Right atrium auricular region (tissue), 2 donors: ENCODE measurements around the gene VPS37B. TPM values are rescaled to one million over a fixed set of nuclear protein-coding genes. Genes with fewer than 3 reads are reported as not detected.

Source experiments
- DNase-seq: peaks from one replicate; pipeline ENCODE4 v3.0.0-alpha.2; 2019; ENCODE audit warnings: low spot score
- H3K27ac ChIP-seq, 2 donors: fragments of 200-600 bp; sonication (generic); 1 replicate in 1 of 2; 2 replicates in 1 of 2; pipeline ENCODE4 v1.5.1; 2016 to 2019
- H3K27me3 ChIP-seq, 2 donors: fragments of 200-600 bp; sonication (generic); one replicate each; pipeline versions ENCODE4 v1.5.1 to v1.6.0; 2017 to 2019
- H3K36me3 ChIP-seq: fragments of 200-600 bp; sonication (generic); one replicate; pipeline ENCODE4 v1.5.1; 2016
- H3K4me1 ChIP-seq, 2 donors: fragments of 200-600 bp; sonication (generic); one replicate each; pipeline versions ENCODE4 v1.5.1 to v1.6.0; 2017 to 2019
- H3K4me3 ChIP-seq, 2 donors: fragments of 200-600 bp; sonication (generic); 1 replicate in 1 of 2; 2 replicates in 1 of 2; pipeline ENCODE4 v1.5.1; 2017 to 2019; ENCODE audit warnings: mild to moderate bottlenecking in 1 of 2, moderate library complexity in 1 of 2
- H3K9me3 ChIP-seq, 2 donors: fragments of 200-600 bp; sonication (generic); one replicate each; pipeline ENCODE4 v1.5.1; 2019
- total RNA-seq, 2 donors: library from RNA; depleted of rRNA; stranded (reverse); fragments of >200 nt; gene quantifications; one replicate each; pipeline ENCODE4 v1.1.0, GENCODE V29; 2016
- TF ChIP-seq, protein P1 (sequence below), 2 donors: fragments of 200-600 bp; sonication (generic); IDR thresholded peaks; one replicate each; pipeline ENCODE4 v1.5.1; 2019; ENCODE audit warnings: antibody characterized with exemption in 2 of 2

Gene VPS37B
- total RNA-seq, 2 donors from 2014 or later = 28.5 to 41.1 TPM

DNA sequence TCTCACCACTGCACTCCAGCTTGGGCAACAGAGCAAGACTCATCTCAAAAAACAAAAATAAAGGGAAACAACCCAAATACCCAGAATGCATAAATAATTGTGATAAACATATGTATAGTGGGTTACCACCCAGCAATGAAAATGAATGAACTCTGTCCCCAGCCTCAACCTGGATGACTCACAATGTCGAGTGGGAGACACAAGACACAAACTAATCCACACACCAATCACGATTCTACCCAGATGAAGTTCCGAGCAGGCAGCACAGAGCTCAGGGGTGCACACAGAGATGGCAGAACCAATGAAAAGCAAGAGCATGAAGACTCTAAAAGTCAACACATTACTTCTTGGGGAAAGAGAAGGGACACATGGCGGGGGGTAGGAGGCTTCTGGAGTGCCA, 43.2 kb upstream of the VPS37B start:
- Histone ChIP-seq H3K4me1 (peaks cover 0 to 20% of the 10 kb centered on the region in 2 donors), H3K36me3 (no peaks in the 10 kb centered on the region), H3K27me3 (no peaks in the 10 kb centered on the region), H3K9me3 (no peaks in the 10 kb centered on the region), H3K4me3 (no peak overlapping the region), H3K27ac (no peak overlapping the region)
- DNase-seq = no peak
- TF ChIP-seq, protein P1, sequence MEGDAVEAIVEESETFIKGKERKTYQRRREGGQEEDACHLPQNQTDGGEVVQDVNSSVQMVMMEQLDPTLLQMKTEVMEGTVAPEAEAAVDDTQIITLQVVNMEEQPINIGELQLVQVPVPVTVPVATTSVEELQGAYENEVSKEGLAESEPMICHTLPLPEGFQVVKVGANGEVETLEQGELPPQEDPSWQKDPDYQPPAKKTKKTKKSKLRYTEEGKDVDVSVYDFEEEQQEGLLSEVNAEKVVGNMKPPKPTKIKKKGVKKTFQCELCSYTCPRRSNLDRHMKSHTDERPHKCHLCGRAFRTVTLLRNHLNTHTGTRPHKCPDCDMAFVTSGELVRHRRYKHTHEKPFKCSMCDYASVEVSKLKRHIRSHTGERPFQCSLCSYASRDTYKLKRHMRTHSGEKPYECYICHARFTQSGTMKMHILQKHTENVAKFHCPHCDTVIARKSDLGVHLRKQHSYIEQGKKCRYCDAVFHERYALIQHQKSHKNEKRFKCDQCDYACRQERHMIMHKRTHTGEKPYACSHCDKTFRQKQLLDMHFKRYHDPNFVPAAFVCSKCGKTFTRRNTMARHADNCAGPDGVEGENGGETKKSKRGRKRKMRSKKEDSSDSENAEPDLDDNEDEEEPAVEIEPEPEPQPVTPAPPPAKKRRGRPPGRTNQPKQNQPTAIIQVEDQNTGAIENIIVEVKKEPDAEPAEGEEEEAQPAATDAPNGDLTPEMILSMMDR (IDR thresholded peaks at IDR 0.05) = no peak

DNA sequence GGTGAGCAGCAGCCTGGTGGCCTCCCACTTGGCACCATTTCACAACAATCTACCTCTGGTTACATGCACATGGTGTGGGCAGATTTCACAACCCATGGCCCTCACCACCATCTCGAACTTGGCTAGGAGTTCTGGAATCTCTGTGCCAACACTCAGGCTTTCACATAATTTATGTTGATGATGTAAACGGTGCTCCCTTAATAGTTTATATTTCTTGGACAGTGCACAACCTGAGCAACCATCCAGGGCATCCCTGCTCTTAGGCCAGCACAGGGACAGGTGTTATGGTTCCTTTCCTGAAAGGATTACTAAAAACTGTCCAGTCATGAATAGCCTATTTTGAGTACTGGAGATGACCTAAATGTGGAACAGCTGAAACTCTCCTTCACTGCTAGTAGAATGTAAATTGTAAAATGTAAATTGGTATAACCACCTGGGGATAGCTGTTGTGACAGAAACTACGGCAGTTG, 41.7 kb upstream of the VPS37B start:
- no peak for DNase-seq
- peaks cover 0 to 13% of the 10 kb centered on the region in 2 donors for H3K4me1 ChIP-seq
- H3K4me3 ChIP-seq = no peak overlapping the region
- peaks cover 4% of the 10 kb centered on the region for H3K36me3 ChIP-seq
- no peaks in the 10 kb centered on the region for H3K27me3 ChIP-seq
- H3K9me3 ChIP-seq = no peaks in the 10 kb centered on the region
- TF ChIP-seq, protein P1 (IDR thresholded peaks at IDR 0.05) = no peak
- H3K27ac ChIP-seq = no peak overlapping the region

DNA sequence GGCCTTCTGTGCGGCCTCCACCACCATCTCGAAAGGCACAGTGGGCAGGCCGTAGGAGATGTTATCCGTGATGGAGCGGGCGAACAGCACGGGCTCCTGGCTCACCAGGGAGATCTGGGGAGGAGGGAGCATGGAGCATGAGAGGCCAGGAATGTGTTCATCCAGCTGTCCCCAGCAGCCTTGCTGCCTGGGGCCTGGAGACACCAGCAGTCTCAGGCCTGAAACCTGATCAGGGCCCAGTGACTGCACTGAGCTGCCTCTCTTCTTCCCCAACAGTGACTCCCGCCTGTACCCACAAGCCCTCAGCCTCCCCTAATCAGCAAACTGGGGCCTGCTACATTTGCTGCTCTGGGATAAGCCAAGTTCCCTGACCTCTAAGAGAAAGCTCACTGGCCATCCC, 39.4 kb upstream of the VPS37B start:
- no peak for DNase-seq
- TF ChIP-seq, protein P1 (IDR thresholded peaks at IDR 0.05) = no peak
- Histone ChIP-seq H3K4me3 (no peak overlapping the region), H3K4me1 (no peaks in the 10 kb centered on the region), H3K36me3 (peaks cover 8% of the 10 kb centered on the region), H3K27me3 (no peaks in the 10 kb centered on the region), H3K9me3 (no peaks in the 10 kb centered on the region), H3K27ac (no peak overlapping the region)

DNA sequence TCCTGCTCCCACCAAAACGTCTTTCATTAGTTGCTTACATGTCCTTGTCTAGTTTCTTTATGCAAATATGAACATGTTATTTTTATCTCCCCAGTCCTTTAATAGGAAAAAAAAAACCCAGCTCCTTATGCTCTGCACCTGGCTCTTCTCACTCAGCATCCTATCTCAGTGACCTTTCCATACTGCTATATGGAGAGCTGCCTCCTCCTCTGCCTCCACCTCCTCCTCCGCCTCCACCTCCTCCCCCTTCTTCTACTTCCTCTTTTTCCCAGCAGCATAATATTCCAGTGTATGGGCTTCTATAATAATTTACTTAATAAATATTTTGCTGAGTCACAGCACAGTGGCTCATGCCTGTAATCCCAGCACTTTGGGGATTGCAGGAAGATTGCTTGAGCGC, 38.8 kb upstream of the VPS37B start:
- no peaks in the 10 kb centered on the region for H3K9me3 ChIP-seq
- H3K27ac ChIP-seq = no peak overlapping the region

DNA sequence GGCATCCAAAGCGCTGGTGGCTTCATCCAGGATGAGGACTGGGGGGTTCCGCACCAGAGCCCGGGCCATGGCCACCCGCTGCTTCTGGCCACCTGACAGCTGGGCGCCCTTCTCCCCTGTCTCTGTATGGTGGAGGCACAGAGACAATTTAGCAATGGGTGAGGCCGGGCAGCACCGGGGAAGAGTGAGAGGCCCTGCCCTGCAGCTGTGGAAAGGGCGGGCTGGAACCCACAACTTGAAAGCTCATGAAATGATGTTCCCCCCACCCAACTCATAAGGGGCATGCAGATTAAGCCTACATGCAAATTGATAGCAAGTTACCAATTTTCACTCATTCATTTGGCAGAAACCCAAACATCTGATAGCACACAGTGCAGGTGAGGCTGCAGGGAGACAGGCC, 36.3 kb upstream of the VPS37B start:
- TF ChIP-seq, protein P1 (IDR thresholded peaks at IDR 0.05) = no peak
- Histone ChIP-seq H3K4me1 (no peaks in the 10 kb centered on the region), H3K9me3 (no peaks in the 10 kb centered on the region), H3K27ac (no peak overlapping the region), H3K36me3 (peaks cover 8% of the 10 kb centered on the region), H3K27me3 (no peaks in the 10 kb centered on the region), H3K4me3 (no peak overlapping the region)
- DNase-seq = no peak

More for the DNA sequence above, 38.8 kb upstream of the VPS37B start:
- no peaks in the 10 kb centered on the region for H3K27me3 ChIP-seq
- peaks cover 8% of the 10 kb centered on the region for H3K36me3 ChIP-seq
- no peak overlapping the region for H3K4me3 ChIP-seq
- no peaks in the 10 kb centered on the region for H3K4me1 ChIP-seq
- no peak for DNase-seq
- TF ChIP-seq, protein P1 (IDR thresholded peaks at IDR 0.05) = no peak

DNA sequence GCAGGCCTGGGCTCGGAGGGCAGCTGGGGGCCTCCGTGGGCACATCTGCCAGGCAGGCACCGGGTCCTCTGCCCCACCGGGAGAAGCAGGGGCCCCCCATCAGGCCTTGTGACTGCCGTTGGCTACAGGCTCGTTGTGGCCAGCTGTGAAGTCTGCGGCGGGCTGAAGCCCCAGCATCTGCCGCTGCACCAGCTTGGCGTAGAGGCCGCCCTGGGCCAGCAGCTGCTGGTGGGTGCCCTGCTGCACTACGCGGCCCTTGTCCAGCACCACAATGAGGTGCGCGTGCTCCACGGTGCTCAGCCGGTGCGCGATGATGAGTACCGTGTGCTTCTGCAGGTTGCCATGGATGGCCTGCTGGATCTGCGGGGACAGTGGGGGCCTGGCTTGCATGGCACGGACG, 33.9 kb upstream of the VPS37B start:
- no peak for DNase-seq
- Histone ChIP-seq H3K9me3 (no peaks in the 10 kb centered on the region), H3K27me3 (no peaks in the 10 kb centered on the region), H3K36me3 (peaks cover 8% of the 10 kb centered on the region), H3K4me3 (no peak overlapping the region), H3K4me1 (no peaks in the 10 kb centered on the region), H3K27ac (no peak overlapping the region)
- TF ChIP-seq, protein P1 (IDR thresholded peaks at IDR 0.05) = no peak
